Urothelium cell line (cell line): Measurements from ENCODE around the gene PDAP1.
"Not testable (repeated sequence)": the region's sequence is repeated elsewhere in the genome, so short reads cannot be mapped to it uniquely, and the experiment has no call there.

ENCODE experiments used
- DNase-seq: peaks from one replicate; pipeline ENCODE4 v3.0.0; 2011; ENCODE audit warnings: low spot score, mixed read lengths
- FAIRE-seq: peaks from 2 replicates; lab custom pipeline; 2011; peaks lifted over from hg19 to GRCh38; lab: Jason Lieb, UNC

Gene PDAP1

GRCh38 chr7:99357701-99358490 lies 50.5 kb downstream of the PDAP1 start:
- DNase-seq = no peak
- FAIRE-seq = no peak

- no peak for DNase-seq
- no peak for FAIRE-seq
Observed at GRCh38 chr7:99355098-99355497, 53.3 kb downstream of the PDAP1 start.

GRCh38 chr7:99352247-99352646 lies 56.1 kb downstream of the PDAP1 start:
- DNase-seq = no peak
- FAIRE-seq = no peak

GRCh38 chr7:99350641-99351040 lies 57.8 kb downstream of the PDAP1 start:
- not testable (repeated sequence) for FAIRE-seq, DNase-seq
